Neural cell (in vitro differentiated cells): ENCODE data around the gene CNTNAP3.
"Not testable (repeated sequence)": the region's sequence is repeated elsewhere in the genome, so short reads cannot be mapped to it uniquely, and the experiment has no call there.

Source experiments
- EP300 ChIP-seq: fragments of 450-650 bp; conservative IDR thresholded peaks from 2 replicates; pipeline ENCODE4 v1.6.1; 2014; ENCODE audit warnings: antibody characterized with exemption, mild to moderate bottlenecking, moderate library complexity; ENCODE audit not compliant: poor library complexity, severe bottlenecking
- EZH2 ChIP-seq: fragments of 200-600, 300-800 bp; shearing (Covaris generic), sonication (generic); IDR thresholded peaks from 2 replicates; pipeline ENCODE4 v1.6.1; 2014; ENCODE audit warnings: antibody characterized with exemption, low read length, borderline replicate concordance, mild to moderate bottlenecking; ENCODE audit not compliant: insufficient read depth, poor library complexity, severe bottlenecking
- POLR2AphosphoS5 ChIP-seq: IDR thresholded peaks from 2 replicates; pipeline ENCODE4 v1.6.1; 2012
- TAF1 ChIP-seq: IDR thresholded peaks from 2 replicates; pipeline ENCODE4 v1.6.1; 2012; ENCODE audit warnings: low read depth
- TF ChIP-seq, protein P1 (sequence below): fragments of 450-650 bp; IDR thresholded peaks from 2 replicates; pipeline ENCODE4 v1.5.1; 2014; ENCODE audit warnings: antibody characterized with exemption, mild to moderate bottlenecking, moderate library complexity; ENCODE audit not compliant: poor library complexity, severe bottlenecking

DNA sequence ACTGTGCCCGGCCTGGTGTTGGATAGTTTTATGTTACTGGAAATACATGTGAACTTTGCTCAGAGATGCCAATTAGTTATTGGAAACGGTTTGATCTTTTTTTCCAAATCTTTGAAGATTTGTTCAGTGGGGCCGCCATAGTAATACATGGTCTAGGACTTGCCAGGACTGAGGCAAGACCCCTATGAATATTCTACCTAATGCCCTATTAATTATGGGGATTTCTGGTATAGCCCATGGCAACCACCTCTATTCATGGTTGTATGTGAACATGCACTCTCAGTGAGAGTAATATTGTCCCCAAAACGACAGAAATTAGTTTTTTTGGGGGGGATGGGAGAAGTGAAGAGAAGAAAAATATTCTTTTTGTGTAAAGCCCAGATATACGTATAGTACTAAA lies 220.3 kb downstream of the CNTNAP3 start:
- TF ChIP-seq, protein P1, sequence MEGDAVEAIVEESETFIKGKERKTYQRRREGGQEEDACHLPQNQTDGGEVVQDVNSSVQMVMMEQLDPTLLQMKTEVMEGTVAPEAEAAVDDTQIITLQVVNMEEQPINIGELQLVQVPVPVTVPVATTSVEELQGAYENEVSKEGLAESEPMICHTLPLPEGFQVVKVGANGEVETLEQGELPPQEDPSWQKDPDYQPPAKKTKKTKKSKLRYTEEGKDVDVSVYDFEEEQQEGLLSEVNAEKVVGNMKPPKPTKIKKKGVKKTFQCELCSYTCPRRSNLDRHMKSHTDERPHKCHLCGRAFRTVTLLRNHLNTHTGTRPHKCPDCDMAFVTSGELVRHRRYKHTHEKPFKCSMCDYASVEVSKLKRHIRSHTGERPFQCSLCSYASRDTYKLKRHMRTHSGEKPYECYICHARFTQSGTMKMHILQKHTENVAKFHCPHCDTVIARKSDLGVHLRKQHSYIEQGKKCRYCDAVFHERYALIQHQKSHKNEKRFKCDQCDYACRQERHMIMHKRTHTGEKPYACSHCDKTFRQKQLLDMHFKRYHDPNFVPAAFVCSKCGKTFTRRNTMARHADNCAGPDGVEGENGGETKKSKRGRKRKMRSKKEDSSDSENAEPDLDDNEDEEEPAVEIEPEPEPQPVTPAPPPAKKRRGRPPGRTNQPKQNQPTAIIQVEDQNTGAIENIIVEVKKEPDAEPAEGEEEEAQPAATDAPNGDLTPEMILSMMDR = not testable (repeated sequence)
- not testable (repeated sequence) for TF ChIP-seq TAF1, EZH2, EP300, POLR2AphosphoS5
